Measurements from ENCODE around the gene ALG14. TPM values are rescaled to one million over a fixed set of nuclear protein-coding genes. Genes with fewer than 3 reads are reported as not detected.

ALG14 gene
- total and polyA plus RNA-seq, 2 donors (not counting 1 experiment from before 2014, with no cell fraction given) = 0.92 to 2.6 TPM

DNA sequence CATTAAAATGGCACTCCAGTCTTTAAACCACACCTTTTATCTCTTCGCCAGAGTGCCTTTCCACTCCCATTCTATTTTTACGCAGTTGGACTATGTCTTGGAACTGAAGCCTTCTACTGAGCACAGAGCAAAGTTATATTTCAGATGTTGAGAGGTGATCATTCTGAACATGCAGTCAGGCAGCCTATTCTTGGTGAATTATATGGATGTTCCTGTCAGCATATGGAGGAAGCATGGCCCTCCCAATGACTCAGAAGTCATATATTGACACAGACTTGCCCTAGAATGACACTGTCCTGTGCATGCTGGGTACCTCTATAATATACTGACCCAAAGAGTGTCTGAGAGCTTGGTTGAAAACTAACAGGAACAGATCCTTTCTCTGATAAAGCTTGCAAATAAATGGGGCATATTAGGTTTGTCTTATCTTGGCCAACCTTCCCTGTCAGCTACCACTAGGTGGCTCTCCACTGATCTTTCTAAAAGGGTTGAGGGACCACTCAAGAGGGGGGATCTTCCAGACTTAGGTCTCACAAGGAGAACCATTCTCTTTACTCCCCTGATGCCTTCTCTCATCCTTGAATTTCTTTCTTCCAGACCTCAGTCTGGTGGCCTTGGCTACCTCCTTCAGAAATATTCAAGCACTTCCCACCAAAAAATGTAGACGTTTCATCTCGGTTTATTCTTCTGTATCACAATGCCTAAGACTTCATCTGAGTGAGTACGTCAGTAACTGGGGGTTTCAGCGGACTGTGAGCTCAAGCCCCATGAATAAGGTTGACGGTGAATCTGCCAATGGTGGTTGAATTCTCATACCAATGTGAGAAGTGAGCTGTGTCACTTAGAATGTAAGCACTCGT lies 11.8 kb upstream of the ALG14 start:
- ATAC-seq (ENCODE audit: low read depth) (peak; percentile 78), DNase-seq (peak; percentile 67)
- H3K9ac ChIP-seq (ENCODE audit: low read length) = no peak overlapping the region
- Mint-ChIP-seq H3K9me3 (ENCODE audit: insufficient read depth) (no peaks in the 10 kb centered on the region), H3K27ac (no peak overlapping the region), H3K27me3 (peaks cover 10% of the 10 kb centered on the region), H3K4me1 (no peaks in the 10 kb centered on the region), H3K4me3 (no peak overlapping the region)
- no peaks in the 10 kb centered on the region for H3K4me1 ChIP-seq (ENCODE audit: control insufficient read depth in 2 of 2, insufficient read depth in 2 of 2, low read length in 2 of 2)
- no peaks in the 10 kb centered on the region for H3K79me2 ChIP-seq (ENCODE audit: control insufficient read depth, insufficient read depth, low read length)
- 80% methylated on average over 2 of the region's 8 CpGs for WGBS (ENCODE audit: insufficient coverage)
- H3K27me3 ChIP-seq (replicated peaks in 1 of 4; ENCODE audit: control extremely low read depth in 1 of 4, control insufficient read depth in 3 of 4, insufficient read depth in 4 of 4, low read length in 3 of 4) = peaks cover 0 to 4% (median 0%) of the 10 kb centered on the region in 4 experiments
- peak overlapping the region; percentile 7 for H2AFZ ChIP-seq (ENCODE audit: insufficient read depth, low read depth, low read length, poor library complexity, severe bottlenecking)
- no peak overlapping the region for H3K4me2 ChIP-seq (replicated peaks; ENCODE audit: low read depth, low read length, poor library complexity, severe bottlenecking)
- H3K27ac ChIP-seq (ENCODE audit: low read length in 2 of 2) = no peak overlapping the region
- H3K4me3 ChIP-seq (ENCODE audit: control extremely low read depth in 1 of 5, extremely low read depth in 1 of 5, insufficient read depth in 1 of 5, low read depth in 2 of 5, low read length in 4 of 5) = no peak overlapping the region
- TF ChIP-seq CTCF (IDR thresholded peaks at IDR 0.05) = peak; percentile 81
- TF ChIP-seq EZH2 (IDR thresholded peaks at IDR 0.05; ENCODE audit: borderline replicate concordance, insufficient read depth, low read depth, low read length, poor library complexity, severe bottlenecking) = no peak
- intact Hi-C loops (cut with micrococcal nuclease) = loop anchor here (1.0 kb wide), 1 partner anchor 150 kb away; the partner anchor contains the start of gene RWDD3
- H3K36me3 ChIP-seq (replicated peaks in 1 of 2; ENCODE audit: control extremely low read depth in 1 of 2, control insufficient read depth in 1 of 2, extremely low read depth in 1 of 2, insufficient read depth in 2 of 2, low read length in 1 of 2) = no peaks in the 10 kb centered on the region
- CTCF ChIA-PET = interaction anchor here (0.6 to 6.8 kb wide), 18 partner anchors 9 to 230 kb away, joined by 3 to 92 read pairs (median 4); partner anchors contain the start of genes ALG14, RWDD3 and TLCD4
- POLR2A ChIA-PET = interaction anchor here (0.9 to 1.5 kb wide), 2 partner anchors 11 to 149 kb away, joined by 5 to 6 read pairs; partner anchors contain the start of gene RWDD3
- H4K20me1 ChIP-seq (ENCODE audit: control insufficient read depth, insufficient read depth, low read length, poor library complexity, severe bottlenecking) = no peaks in the 10 kb centered on the region
- peaks cover 0 to 2% (median 0%) of the 10 kb centered on the region in 3 donors for H3K9me3 ChIP-seq (ENCODE audit: control extremely low read depth in 1 of 3, control insufficient read depth in 2 of 3, insufficient read depth in 1 of 3, low read length in 2 of 3)

DNA sequence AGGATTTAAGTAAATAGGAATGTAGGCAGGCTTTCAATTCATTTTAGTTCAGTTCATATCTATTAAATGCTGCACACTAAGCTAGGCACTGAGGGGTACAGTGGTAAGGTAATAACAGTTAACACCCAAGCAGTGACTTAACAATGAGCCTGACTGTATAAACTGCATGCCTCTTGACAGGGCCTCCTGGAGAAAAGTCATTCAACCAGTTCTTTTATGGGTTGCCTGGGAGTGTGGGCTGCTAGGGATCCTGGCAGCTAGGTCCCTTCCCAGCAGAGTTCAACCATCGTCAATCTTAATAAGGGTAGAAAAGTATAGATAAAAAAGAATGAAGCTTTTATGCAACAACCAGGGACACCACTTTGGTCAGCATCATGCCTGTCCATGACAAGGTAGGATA lies 8.1 kb upstream of the ALG14 start:
- Histone ChIP-seq H3K4me2 (replicated peaks; ENCODE audit: low read depth, low read length, poor library complexity, severe bottlenecking) (no peak overlapping the region), H3K4me1 (ENCODE audit: control insufficient read depth in 2 of 2, insufficient read depth in 2 of 2, low read length in 2 of 2) (no peaks in the 10 kb centered on the region), H3K9me3 (ENCODE audit: control extremely low read depth in 1 of 3, control insufficient read depth in 2 of 3, insufficient read depth in 1 of 3, low read length in 2 of 3) (no peaks in the 10 kb centered on the region), H3K36me3 (replicated peaks in 1 of 2; ENCODE audit: control extremely low read depth in 1 of 2, control insufficient read depth in 1 of 2, extremely low read depth in 1 of 2, insufficient read depth in 2 of 2, low read length in 1 of 2) (no peaks in the 10 kb centered on the region), H3K4me3 (ENCODE audit: control extremely low read depth in 1 of 5, extremely low read depth in 1 of 5, insufficient read depth in 1 of 5, low read depth in 2 of 5, low read length in 4 of 5) (no peak overlapping the region), H3K9ac (ENCODE audit: low read length) (no peak overlapping the region), H3K27ac (ENCODE audit: low read length in 2 of 2) (no peak overlapping the region), H3K27me3 (replicated peaks in 1 of 4; ENCODE audit: control extremely low read depth in 1 of 4, control insufficient read depth in 3 of 4, insufficient read depth in 4 of 4, low read length in 3 of 4) (peaks cover 0 to 8% (median 2%) of the 10 kb centered on the region in 4 experiments), H4K20me1 (ENCODE audit: control insufficient read depth, insufficient read depth, low read length, poor library complexity, severe bottlenecking) (no peaks in the 10 kb centered on the region), H3K79me2 (ENCODE audit: control insufficient read depth, insufficient read depth, low read length) (no peaks in the 10 kb centered on the region), H2AFZ (ENCODE audit: insufficient read depth, low read depth, low read length, poor library complexity, severe bottlenecking) (no peak overlapping the region)
- no peaks in the 10 kb centered on the region for H3K9me3 Mint-ChIP-seq (ENCODE audit: insufficient read depth)
- no peak for DNase-seq
- ChIA-PET POLR2A (no interaction called here), CTCF (interaction anchor here (0.7 to 6.8 kb wide), 3 partner anchors 35 to 1709 kb away, joined by 3 to 92 read pairs (median 8); partner anchors contain the start of genes RWDD3 and TLCD4)
- no peak overlapping the region for H3K4me3 Mint-ChIP-seq
- no peaks in the 10 kb centered on the region for H3K4me1 Mint-ChIP-seq
- H3K27ac Mint-ChIP-seq = no peak overlapping the region
- no CpG with 5 or more reads among the region's 1 CpG for WGBS (ENCODE audit: insufficient coverage)
- intact Hi-C loops (cut with micrococcal nuclease) = no loop called here
- H3K27me3 Mint-ChIP-seq = peaks cover 6% of the 10 kb centered on the region
- ATAC-seq (ENCODE audit: low read depth) = no peak
- no peak for TF ChIP-seq CTCF (IDR thresholded peaks at IDR 0.05)
- TF ChIP-seq EZH2 (IDR thresholded peaks at IDR 0.05; ENCODE audit: borderline replicate concordance, insufficient read depth, low read depth, low read length, poor library complexity, severe bottlenecking) = no peak
